GM12878 (cell line): ENCODE results near the gene IGFBP2. TPM values are rescaled to one million over a fixed set of nuclear protein-coding genes. Genes with fewer than 3 reads are reported as not detected.

Source experiments
- ATAC-seq: fragments of 200-7000 bp; cut with Tn5 transposase; 3 replicates; pipeline ENCODE4 v1.9.1; 2020; ENCODE audit warnings: mild to moderate bottlenecking, moderate library complexity
- BruUV-seq: library from RNA; stranded (reverse); fragments of 400-500 nt; replicated peaks from 2 replicates; lab custom pipeline; 2021; lab: Mats Ljungman, UMichigan
- CTCF ChIA-PET: fragments of 300-600 bp; sonication (Branson Sonifier 250); formaldehyde crosslinking; extraction: SDS; loops from one replicate; lab custom pipeline; 2021; ENCODE audit warnings: inconsistent platforms; lab: Yijun Ruan, JAX
- POLR2A ChIA-PET: fragments of 350-600 bp; formaldehyde crosslinking; extraction: SDS; loops from one replicate; lab custom pipeline; 2021; ENCODE audit warnings: inconsistent platforms; lab: Charles Lee
- RAD21 ChIA-PET: fragments of 300-600 bp; sonication (Branson Sonifier 250); formaldehyde crosslinking; loops from one replicate; lab custom pipeline; 2023; ENCODE audit warnings: antibody characterized with exemption; ENCODE audit not compliant: unreplicated experiment; lab: Charles Lee
- SMC1A ChIA-PET: fragments of 300-600 bp; sonication (Branson Sonifier 250); formaldehyde crosslinking; loops from one replicate; lab custom pipeline; 2023; ENCODE audit not compliant: unreplicated experiment, uncharacterized antibody; lab: Charles Lee
- DNase-seq: peaks from one replicate; pipeline ENCODE4 v3.0.0-alpha.2; 2011; ENCODE audit warnings: low read depth, low spot score
- FAIRE-seq: peaks from 3 replicates; lab custom pipeline; 2011; peaks lifted over from hg19 to GRCh38; lab: Jason Lieb, UNC
- H2AFZ ChIP-seq: 2 replicates; pipeline ENCODE4 v1.6.0; 2011; ENCODE audit warnings: low read depth, low read length, control low read depth; ENCODE audit not compliant: control insufficient read depth
- H3K27ac ChIP-seq: 2 replicates; pipeline ENCODE4 v1.5.1; 2011; ENCODE audit warnings: control low read depth; ENCODE audit not compliant: control insufficient read depth, insufficient read depth
- H3K27me3 ChIP-seq, 2 experiments: replicated peaks in 1 of 2; 2 replicates each; pipeline versions ENCODE4 v1.6.0 to v1.6.1; 2011; ENCODE audit warnings: low read length in 1 of 2; ENCODE audit not compliant: control insufficient read depth in 2 of 2, insufficient read depth in 2 of 2
- H3K36me3 ChIP-seq, 2 experiments: 2 replicates each; pipeline ENCODE4 v1.5.1; 2011; ENCODE audit warnings: low read length in 1 of 2; ENCODE audit not compliant: control insufficient read depth in 2 of 2, insufficient read depth in 2 of 2
- H3K4me1 ChIP-seq: 2 replicates; pipeline ENCODE4 v1.6.1; 2011; ENCODE audit warnings: mild to moderate bottlenecking, low read length, moderate library complexity, mixed read lengths; ENCODE audit not compliant: control insufficient read depth, insufficient read depth
- H3K4me2 ChIP-seq: 2 replicates; pipeline ENCODE4 v1.6.0; 2011; ENCODE audit warnings: control low read depth; ENCODE audit not compliant: control insufficient read depth, insufficient read depth
- H3K4me3 ChIP-seq: fragments of 200-600 bp; sonication (generic); 2 replicates; pipeline ENCODE4 v1.5.1; 2016
- H3K79me2 ChIP-seq: 2 replicates; pipeline ENCODE4 v1.6.0; 2011; ENCODE audit warnings: low read length; ENCODE audit not compliant: control insufficient read depth, insufficient read depth
- H3K9ac ChIP-seq: 2 replicates; pipeline ENCODE4 v1.8.0; 2011; ENCODE audit warnings: low read length, control low read depth, mixed read lengths; ENCODE audit not compliant: control insufficient read depth, insufficient read depth
- H3K9me3 ChIP-seq: replicated peaks from 3 replicates; pipeline ENCODE4 v1.5.1; 2011; ENCODE audit warnings: mild to moderate bottlenecking, low read length; ENCODE audit not compliant: control insufficient read depth, insufficient read depth
- H4K20me1 ChIP-seq: 2 replicates; pipeline ENCODE4 v1.6.0; 2011; ENCODE audit not compliant: control insufficient read depth, insufficient read depth
- BRCA1 ChIP-seq: IDR thresholded peaks from 2 replicates; pipeline ENCODE4 v1.6.1; 2011; ENCODE audit warnings: low read depth, low read length, improper control_type of control experiment
- CBX3 ChIP-seq: fragments of 200-600 bp; sonication (generic); IDR thresholded peaks from 2 replicates; pipeline ENCODE4 v1.6.1; 2016; ENCODE audit warnings: low read depth, borderline replicate concordance
- E4F1 ChIP-seq: fragments of 450-650 bp; IDR thresholded peaks from 2 replicates; pipeline ENCODE4 v1.6.1; 2018; ENCODE audit warnings: borderline replicate concordance, mild to moderate bottlenecking; ENCODE audit not compliant: partially characterized antibody
- EGR1 ChIP-seq, 2 experiments: IDR thresholded peaks; 1 replicate in 1 of 2; 2 replicates in 1 of 2; pipeline ENCODE4 v1.6.1; 2011 to 2012; ENCODE audit warnings: low read depth in 2 of 2, low read length in 2 of 2, borderline replicate concordance in 1 of 2, mild to moderate bottlenecking in 1 of 2, moderate library complexity in 1 of 2
- IRF4 ChIP-seq: IDR thresholded peaks from 2 replicates; pipeline ENCODE4 v1.6.1; 2011; ENCODE audit warnings: low read depth, low read length
- JUNB ChIP-seq: IDR thresholded peaks from 2 replicates; pipeline ENCODE4 v1.6.1; 2016; ENCODE audit warnings: antibody characterized with exemption, mild to moderate bottlenecking
- PAX8 ChIP-seq: fragments of 450-650 bp; IDR thresholded peaks from 2 replicates; pipeline ENCODE4 v1.6.1; 2017; ENCODE audit warnings: mild to moderate bottlenecking, moderate library complexity
- RUNX3 ChIP-seq: IDR thresholded peaks from 2 replicates; pipeline ENCODE4 v1.6.1; 2012; ENCODE audit warnings: low read length, inconsistent platforms
- SREBF2 ChIP-seq: IDR thresholded peaks from 2 replicates; pipeline ENCODE4 v1.6.1; 2012; ENCODE audit warnings: mild to moderate bottlenecking, low read length
- STAT3 ChIP-seq: IDR thresholded peaks from 2 replicates; pipeline ENCODE4 v1.6.1; 2011; ENCODE audit warnings: low read depth, low read length, improper control_type of control experiment
- USF2 ChIP-seq: IDR thresholded peaks from 2 replicates; pipeline ENCODE4 v1.6.1; 2011; ENCODE audit warnings: low read depth, low read length, improper control_type of control experiment, borderline replicate concordance
- ZNF274 ChIP-seq: IDR thresholded peaks from one replicate; pipeline ENCODE4 v1.8.0; 2011; ENCODE audit not compliant: insufficient read length, insufficient read depth
- ZSCAN29 ChIP-seq: fragments of 450-650 bp; IDR thresholded peaks from 2 replicates; pipeline ENCODE4 v1.6.1; 2017; ENCODE audit warnings: mild to moderate bottlenecking, moderate library complexity
- WGBS: methylation state at CpG from one replicate; pipeline ENCODE4 v1.1.6; 2016; ENCODE audit warnings: low lambda C conversion rate; ENCODE audit not compliant: insufficient replicate concordance, insufficient coverage; ENCODE audit errors: missing lambda C conversion rate; 5-methylcytosine and 5-hydroxymethylcytosine counted together
- in situ Hi-C: fragments of 300-500 bp; cut with MboI; formaldehyde crosslinking; loops from 9 replicates; pipeline ENCODE4 v1.14.3; 2018; ENCODE audit warnings: mixed read lengths
- intact Hi-C: fragments of 100-400 bp; cut with micrococcal nuclease; formaldehyde crosslinking; loops from one replicate; pipeline ENCODE4 v1.14.2; 2022; ENCODE audit not compliant: unreplicated experiment
- polyA plus RNA-seq, 11 experiments: library from polyadenylated mRNA; depleted of rRNA in 4 of 11; unstranded in 6 of 11; stranded (reverse) in 5 of 11; fragments of >200 nt; fragmentation: Nextera tagmentation in 4 of 11; fragmentation: Illumina TruSeq in 1 of 11; extraction: Ambion mirVana in 4 of 11; extraction: Trizol in 1 of 11; gene quantifications; 1 replicate in 1 of 11; 2 replicates in 10 of 11; pipeline versions ENCODE4 v1.2.1 to v1.2.3, GENCODE V29; 2011 to 2016; ENCODE audit warnings: inconsistent platforms in 2 of 11, missing spikeins in 2 of 11, low read depth in 1 of 11
- total RNA-seq, 4 experiments: library from RNA; depleted of rRNA in 3 of 4; stranded (reverse); fragments of >200 nt in 3 of 4; fragmentation: Illumina TruSeq in 1 of 4; extraction: Trizol in 1 of 4; gene quantifications; 2 replicates each; pipeline versions ENCODE4 v1.2.1 to v1.2.3, GENCODE V29; 2013 to 2021

The IGFBP2 gene
- total and polyA plus RNA-seq, 10 of the 15 experiments (the other 5 are each of a cell fraction or from before 2014, with no cell fraction given), result 0.11 to 1.5 (median 0.38) TPM; not detected in 5

- DNase-seq, result no peak
- intact Hi-C loops (no loop called here), in situ Hi-C loops (no loop called here)
- BruUV-seq, result no TSS peak
- WGBS, result 36% methylated on average over 8 of the region's 8 CpGs
- CTCF ChIA-PET, result no interaction called here
- no peak for ATAC-seq
- SMC1A ChIA-PET, result no interaction called here
- H3K27me3 ChIP-seq, result peaks cover 2 to 5% of the 10 kb centered on the region in 2 experiments; a peak in 3 of 4 replicates
- no peak overlapping the region for H2AFZ ChIP-seq
- H3K79me2 ChIP-seq, result no peaks in the 10 kb centered on the region
- no peaks in the 10 kb centered on the region for H3K36me3 ChIP-seq
- H3K4me3 ChIP-seq, result no peak overlapping the region
- no peak overlapping the region for H3K9ac ChIP-seq
- TF ChIP-seq JUNB (no peak), IRF4 (no peak), ZNF274 (no peak), BRCA1 (no peak), CBX3 (no peak), EGR1 (IDR thresholded peaks at IDR 0.05; ENCODE audit: borderline replicate concordance in 1 of 2, low read depth in 2 of 2, low read length in 2 of 2) (no peak), ZSCAN29 (no peak), RUNX3 (no peak), E4F1 (no peak), STAT3 (no peak), USF2 (no peak), SREBF2 (no peak), PAX8 (no peak)
- H3K9me3 ChIP-seq, result no peaks in the 10 kb centered on the region; the same call in 2 of the 3 replicates
- RAD21 ChIA-PET, result no interaction called here
- POLR2A ChIA-PET, result no interaction called here
- no peak overlapping the region for H3K4me2 ChIP-seq
- no peak for FAIRE-seq
- H3K4me1 ChIP-seq, result no peaks in the 10 kb centered on the region
- no peaks in the 10 kb centered on the region for H4K20me1 ChIP-seq
- no peak overlapping the region for H3K27ac ChIP-seq
Measured at GRCh38 chr2:216711348-216711747, 78.1 kb downstream of the IGFBP2 start.
